GM18519 (cell line): ENCODE data around the gene CKAP5.

ENCODE experiments used
- ATAC-seq: cut with Tn5 transposase; IDR thresholded peaks from one replicate; pipeline ENCODE4 v1.9.1; 2021; ENCODE audit warnings: mild to moderate bottlenecking, moderate library complexity; ENCODE audit not compliant: unreplicated experiment, low FRiP score

Gene CKAP5

GRCh38 chr11:46706886-46707285 lies 139.2 kb downstream of the CKAP5 start:
- ATAC-seq = no peak

GRCh38 chr11:46705070-46705688 lies 140.9 kb downstream of the CKAP5 start:
- ATAC-seq = no peak

- no peak for ATAC-seq
These were observed 144.9 kb downstream of the CKAP5 start for GRCh38 chr11:46701078-46701654.

GRCh38 chr11:46700241-46701077 lies 145.6 kb downstream of the CKAP5 start, which contains the start of the genes ARHGAP1 and ZNF408:
ARHGAP1 (minus strand) TSS chr11:46700619; CDS start chr11:46696107, 4,512 bp downstream.
ZNF408 (plus strand) TSS chr11:46701031; CDS start chr11:46701048, 17 bp downstream.
- ATAC-seq = peak; percentile 76

- no peak for ATAC-seq
These were observed 147.5 kb downstream of the CKAP5 start for GRCh38 chr11:46698597-46698996.

- ATAC-seq = no peak
These were observed 148.4 kb downstream of the CKAP5 start for GRCh38 chr11:46697723-46698122.

- no peak for ATAC-seq
These were observed 148.8 kb downstream of the CKAP5 start for GRCh38 chr11:46697303-46697702.

- ATAC-seq = no peak
These were observed 149.9 kb downstream of the CKAP5 start for GRCh38 chr11:46696212-46696558.

GRCh38 chr11:46695345-46696211 lies 150.5 kb downstream of the CKAP5 start:
- ATAC-seq = no peak

- no peak for ATAC-seq
These were observed 151.5 kb downstream of the CKAP5 start for GRCh38 chr11:46694607-46695006.

GRCh38 chr11:46694072-46694471 lies 152.0 kb downstream of the CKAP5 start:
- ATAC-seq = no peak

- ATAC-seq = no peak
These were observed 152.5 kb downstream of the CKAP5 start for GRCh38 chr11:46693597-46694012.
